Measurements from ENCODE around the gene PBXIP1. TPM values are rescaled to one million over a fixed set of nuclear protein-coding genes. Genes with fewer than 3 reads are reported as not detected.

PBXIP1 gene
- total RNA-seq, 6 experiments from 2014 or later = 26.4 to 42.5 (median 28.1) TPM

GRCh38 chr1:154972517-154973343 lies 16.8 kb upstream of the PBXIP1 start:
- DNase-seq = peak; percentile 95
- TF ChIP-seq CTCF (IDR thresholded peaks at IDR 0.05) = no peak
- Mint-ChIP-seq H3K27ac (no peak overlapping the region), H3K36me3 (ENCODE audit: low read depth) (peaks cover 33% of the 10 kb centered on the region), H3K9me3 (no peaks in the 10 kb centered on the region), H3K4me3 (no peak overlapping the region), H3K27me3 (ENCODE audit: insufficient read depth) (peaks cover 7% of the 10 kb centered on the region), H3K4me1 (ENCODE audit: low read depth) (peaks cover 21% of the 10 kb centered on the region)

GRCh38 chr1:154972213-154972516 lies 16.3 kb upstream of the PBXIP1 start:
- peaks cover 7% of the 10 kb centered on the region for H3K27me3 Mint-ChIP-seq (ENCODE audit: insufficient read depth)
- H3K36me3 Mint-ChIP-seq (ENCODE audit: low read depth) = peaks cover 35% of the 10 kb centered on the region
- H3K4me3 Mint-ChIP-seq = no peak overlapping the region
- H3K27ac Mint-ChIP-seq = no peak overlapping the region
- no peaks in the 10 kb centered on the region for H3K9me3 Mint-ChIP-seq
- TF ChIP-seq CTCF (IDR thresholded peaks at IDR 0.05) = no peak
- no peak for DNase-seq
- H3K4me1 Mint-ChIP-seq (ENCODE audit: low read depth) = peaks cover 26% of the 10 kb centered on the region

GRCh38 chr1:154971341-154971998 lies 15.6 kb upstream of the PBXIP1 start:
- Mint-ChIP-seq H3K9me3 (no peaks in the 10 kb centered on the region), H3K27ac (no peak overlapping the region), H3K27me3 (ENCODE audit: insufficient read depth) (peaks cover 7% of the 10 kb centered on the region), H3K4me3 (peak overlapping the region; percentile 95; the same call in 1 of the 2 replicates), H3K4me1 (ENCODE audit: low read depth) (peaks cover 29% of the 10 kb centered on the region), H3K36me3 (ENCODE audit: low read depth) (peaks cover 35% of the 10 kb centered on the region)
- no peak for DNase-seq
- no peak for TF ChIP-seq CTCF (IDR thresholded peaks at IDR 0.05)

GRCh38 chr1:154970631-154971340 lies 14.9 kb upstream of the PBXIP1 start, which contains the start of gene SHC1:
SHC1 (minus strand) TSS chr1:154970747; CDS start chr1:154970526, 221 bp downstream.
- Mint-ChIP-seq H3K9me3 (no peaks in the 10 kb centered on the region), H3K4me3 (peak within 1 kb of the TSS; percentile 95; the same call in 1 of the 2 replicates), H3K27me3 (ENCODE audit: insufficient read depth) (peaks cover 7% of the 10 kb centered on the region), H3K36me3 (ENCODE audit: low read depth) (peaks cover 35% of the 10 kb centered on the region), H3K4me1 (ENCODE audit: low read depth) (peaks cover 29% of the 10 kb centered on the region), H3K27ac (no peak within 1 kb of the TSS)
- peak; percentile 87 for DNase-seq
- no peak for TF ChIP-seq CTCF (IDR thresholded peaks at IDR 0.05)

GRCh38 chr1:154969860-154970452 lies 14.1 kb upstream of the PBXIP1 start:
- peaks cover 7% of the 10 kb centered on the region for H3K27me3 Mint-ChIP-seq (ENCODE audit: insufficient read depth)
- peak overlapping the region; percentile 95; the same call in 1 of the 2 replicates for H3K4me3 Mint-ChIP-seq
- no peak for DNase-seq
- no peaks in the 10 kb centered on the region for H3K9me3 Mint-ChIP-seq
- no peak overlapping the region for H3K27ac Mint-ChIP-seq
- H3K4me1 Mint-ChIP-seq (ENCODE audit: low read depth) = peaks cover 36% of the 10 kb centered on the region
- no peak for TF ChIP-seq CTCF (IDR thresholded peaks at IDR 0.05)
- H3K36me3 Mint-ChIP-seq (ENCODE audit: low read depth) = peaks cover 43% of the 10 kb centered on the region
